Suprapubic skin (tissue), 4 donors: ENCODE data around the gene HOXD3. TPM values are rescaled to one million over a fixed set of nuclear protein-coding genes. Genes with fewer than 3 reads are reported as not detected.

Experiments
- DNase-seq, 2 donors: peaks; one replicate each; pipeline ENCODE4 v3.0.0-alpha.2; 2019; ENCODE audit warnings: low spot score in 2 of 2
- H3K27ac ChIP-seq: fragments of 200-600 bp; sonication (generic); one replicate; pipeline ENCODE4 v1.5.1; 2019
- H3K27me3 ChIP-seq: fragments of 200-600 bp; sonication (generic); one replicate; pipeline ENCODE4 v1.5.1; 2019
- H3K36me3 ChIP-seq: fragments of 200-600 bp; sonication (generic); one replicate; pipeline ENCODE4 v1.5.1; 2019
- H3K4me1 ChIP-seq: fragments of 200-600 bp; sonication (generic); one replicate; pipeline ENCODE4 v1.5.1; 2019
- H3K4me3 ChIP-seq: fragments of 200-600 bp; sonication (generic); one replicate; pipeline ENCODE4 v1.5.1; 2019; ENCODE audit warnings: mild to moderate bottlenecking
- H3K9me3 ChIP-seq: fragments of 200-600 bp; sonication (generic); one replicate; pipeline ENCODE4 v1.5.1; 2019
- EP300 ChIP-seq: sonication (generic); formaldehyde crosslinking; IDR thresholded peaks from one replicate; pipeline ENCODE4 v1.6.1; 2017; ENCODE audit warnings: antibody characterized with exemption
- POLR2A ChIP-seq, 2 donors: fragments of 450-650 bp; IDR thresholded peaks; one replicate each; pipeline ENCODE4 v1.6.1; 2017; ENCODE audit warnings: antibody characterized with exemption in 2 of 2, mild to moderate bottlenecking in 2 of 2, moderate library complexity in 2 of 2
- POLR2AphosphoS5 ChIP-seq, 3 donors: sonication (generic); formaldehyde crosslinking; IDR thresholded peaks; one replicate each; pipeline ENCODE4 v1.6.1; 2017; ENCODE audit warnings: antibody characterized with exemption in 3 of 3
- WGBS: methylation state at CpG from one replicate; pipeline ENCODE4 v1.1.5; 2018; 5-methylcytosine and 5-hydroxymethylcytosine counted together
- total RNA-seq, 4 donors: library from RNA; depleted of rRNA; stranded (reverse); fragments of >200 nt; gene quantifications; one replicate each; pipeline ENCODE4 v1.1.0, GENCODE V29; 2016
- TF ChIP-seq, protein P1 (sequence below), 2 donors: fragments of 200-600 bp in 1 of 2; fragments of 450-650 bp in 1 of 2; sonication (generic) in 1 of 2; IDR thresholded peaks; one replicate each; pipeline ENCODE4 v1.5.1; 2016 to 2019; ENCODE audit warnings: antibody characterized with exemption in 2 of 2, mild to moderate bottlenecking in 1 of 2, moderate library complexity in 1 of 2

The HOXD3 gene
- total RNA-seq, 4 donors from 2014 or later: 0.49 to 3.5 (median 1.5) TPM

- H3K27ac ChIP-seq: no peak overlapping the region
These were observed 12.6 kb downstream of the HOXD3 start for GRCh38 chr2:176169711-176170110.

GRCh38 chr2:176170602-176171305 lies 13.6 kb downstream of the HOXD3 start:
- WGBS: 92% methylated on average over 1 of the region's 1 CpG
- TF ChIP-seq POLR2A (IDR thresholded peaks at IDR 0.05) (no peak), POLR2AphosphoS5 (IDR thresholded peaks at IDR 0.05) (no peak), EP300 (no peak)
- TF ChIP-seq, protein P1, sequence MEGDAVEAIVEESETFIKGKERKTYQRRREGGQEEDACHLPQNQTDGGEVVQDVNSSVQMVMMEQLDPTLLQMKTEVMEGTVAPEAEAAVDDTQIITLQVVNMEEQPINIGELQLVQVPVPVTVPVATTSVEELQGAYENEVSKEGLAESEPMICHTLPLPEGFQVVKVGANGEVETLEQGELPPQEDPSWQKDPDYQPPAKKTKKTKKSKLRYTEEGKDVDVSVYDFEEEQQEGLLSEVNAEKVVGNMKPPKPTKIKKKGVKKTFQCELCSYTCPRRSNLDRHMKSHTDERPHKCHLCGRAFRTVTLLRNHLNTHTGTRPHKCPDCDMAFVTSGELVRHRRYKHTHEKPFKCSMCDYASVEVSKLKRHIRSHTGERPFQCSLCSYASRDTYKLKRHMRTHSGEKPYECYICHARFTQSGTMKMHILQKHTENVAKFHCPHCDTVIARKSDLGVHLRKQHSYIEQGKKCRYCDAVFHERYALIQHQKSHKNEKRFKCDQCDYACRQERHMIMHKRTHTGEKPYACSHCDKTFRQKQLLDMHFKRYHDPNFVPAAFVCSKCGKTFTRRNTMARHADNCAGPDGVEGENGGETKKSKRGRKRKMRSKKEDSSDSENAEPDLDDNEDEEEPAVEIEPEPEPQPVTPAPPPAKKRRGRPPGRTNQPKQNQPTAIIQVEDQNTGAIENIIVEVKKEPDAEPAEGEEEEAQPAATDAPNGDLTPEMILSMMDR (IDR thresholded peaks at IDR 0.05): no peak
- H3K9me3 ChIP-seq: no peaks in the 10 kb centered on the region
- DNase-seq: no peak
- H3K4me3 ChIP-seq: no peak overlapping the region
- peaks cover 13% of the 10 kb centered on the region for H3K4me1 ChIP-seq
- H3K27ac ChIP-seq: no peak overlapping the region
- H3K27me3 ChIP-seq: peaks cover 95% of the 10 kb centered on the region
- H3K36me3 ChIP-seq: no peaks in the 10 kb centered on the region

More at GRCh38 chr2:176169711-176170110, 12.6 kb downstream of the HOXD3 start:
- Histone ChIP-seq H3K27me3 (peaks cover 95% of the 10 kb centered on the region), H3K9me3 (no peaks in the 10 kb centered on the region), H3K4me3 (no peak overlapping the region), H3K4me1 (peaks cover 15% of the 10 kb centered on the region), H3K36me3 (no peaks in the 10 kb centered on the region)
- no peak for DNase-seq
- WGBS: 89% methylated on average over 2 of the region's 2 CpGs
- TF ChIP-seq EP300 (no peak), POLR2AphosphoS5 (IDR thresholded peaks at IDR 0.05) (no peak), POLR2A (IDR thresholded peaks at IDR 0.05) (no peak)
- TF ChIP-seq, protein P1 (IDR thresholded peaks at IDR 0.05): no peak

GRCh38 chr2:176171351-176172006 lies 14.4 kb downstream of the HOXD3 start:
- WGBS: 50% methylated on average over 16 of the region's 51 CpGs
- H3K4me1 ChIP-seq: peaks cover 13% of the 10 kb centered on the region
- TF ChIP-seq EP300: no peak
- TF ChIP-seq POLR2A (IDR thresholded peaks at IDR 0.05): no peak
- TF ChIP-seq, protein P1 (IDR thresholded peaks at IDR 0.05): no peak
- no peak for TF ChIP-seq POLR2AphosphoS5 (IDR thresholded peaks at IDR 0.05)
- DNase-seq: no peak
- H3K27me3 ChIP-seq: peaks cover 96% of the 10 kb centered on the region
- no peaks in the 10 kb centered on the region for H3K36me3 ChIP-seq
- no peak overlapping the region for H3K27ac ChIP-seq
- H3K9me3 ChIP-seq: no peaks in the 10 kb centered on the region
- no peak overlapping the region for H3K4me3 ChIP-seq

DNA sequence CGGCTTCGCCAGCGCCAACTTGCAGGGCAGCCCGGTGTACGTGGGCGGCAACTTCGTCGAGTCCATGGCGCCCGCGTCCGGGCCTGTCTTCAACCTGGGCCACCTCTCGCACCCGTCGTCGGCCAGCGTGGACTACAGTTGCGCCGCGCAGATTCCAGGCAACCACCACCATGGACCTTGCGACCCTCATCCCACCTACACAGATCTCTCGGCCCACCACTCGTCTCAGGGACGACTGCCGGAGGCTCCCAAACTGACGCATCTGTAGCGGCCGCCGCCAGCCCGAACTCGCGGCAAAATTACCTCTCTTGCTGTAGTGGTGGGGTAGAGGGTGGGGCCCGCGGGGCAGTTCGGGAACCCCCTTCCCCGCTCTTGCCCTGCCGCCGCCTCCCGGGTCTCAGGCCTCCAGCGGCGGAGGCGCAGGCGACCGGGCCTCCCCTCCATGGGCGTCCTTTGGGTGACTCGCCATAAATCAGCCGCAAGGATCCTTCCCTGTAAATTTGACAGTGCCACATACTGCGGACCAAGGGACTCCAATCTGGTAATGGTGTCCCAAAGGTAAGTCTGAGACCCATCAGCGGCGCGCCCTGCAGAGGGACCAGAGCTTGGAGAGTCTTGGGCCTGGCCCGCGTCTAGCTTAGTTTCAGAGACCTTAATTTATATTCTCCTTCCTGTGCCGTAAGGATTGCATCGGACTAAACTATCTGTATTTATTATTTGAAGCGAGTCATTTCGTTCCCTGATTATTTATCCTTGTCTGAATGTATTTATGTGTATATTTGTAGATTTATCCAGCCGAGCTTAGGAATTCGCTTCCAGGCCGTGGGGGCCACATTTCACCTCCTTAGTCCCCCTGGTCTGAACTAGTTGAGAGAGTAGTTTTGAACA lies 15.1 kb downstream of the HOXD3 start:
- Histone ChIP-seq H3K27me3 (peaks cover 95% of the 10 kb centered on the region), H3K4me1 (peaks cover 13% of the 10 kb centered on the region), H3K36me3 (no peaks in the 10 kb centered on the region), H3K9me3 (no peaks in the 10 kb centered on the region), H3K27ac (no peak overlapping the region), H3K4me3 (no peak overlapping the region)
- TF ChIP-seq POLR2A (IDR thresholded peaks at IDR 0.05) (no peak), EP300 (no peak), POLR2AphosphoS5 (IDR thresholded peaks at IDR 0.05) (no peak)
- TF ChIP-seq, protein P1 (IDR thresholded peaks at IDR 0.05): no peak
- no peak for DNase-seq
- 64% methylated on average over 36 of the region's 60 CpGs for WGBS
